B cell (primary cell): ENCODE results near the gene NBEA. TPM values are rescaled to one million over a fixed set of nuclear protein-coding genes. Genes with fewer than 3 reads are reported as not detected.

Experiments used
- ATAC-seq: fragments of 200-7000 bp; cut with Tn5 transposase; one replicate; pipeline ENCODE4 v1.10.0; 2021; ENCODE audit warnings: low read depth, mild to moderate bottlenecking, moderate number of reproducible peaks, moderate library complexity
- CTCF ChIA-PET: fragments of 350-600 bp; sonication (Branson Sonifier 250); formaldehyde crosslinking; loops from one replicate; lab custom pipeline; 2021; ENCODE audit warnings: antibody characterized with exemption, inconsistent platforms; lab: Charles Lee
- POLR2A ChIA-PET: fragments of 350-600 bp; sonication (Branson Sonifier 250); formaldehyde crosslinking; loops from one replicate; lab custom pipeline; 2021; ENCODE audit warnings: antibody characterized with exemption; lab: Charles Lee
- DNase-seq: peaks from one replicate; pipeline ENCODE4 v3.0.0; 2013
- H2AFZ ChIP-seq: 2 replicates; pipeline ENCODE4 v1.6.1; 2012; ENCODE audit warnings: mild to moderate bottlenecking, low read depth, low read length; ENCODE audit not compliant: insufficient read depth, poor library complexity, severe bottlenecking
- H3K27ac ChIP-seq, 2 donors: 1 replicate in 1 of 2; 2 replicates in 1 of 2; pipeline ENCODE4 v1.5.1; 2012 to 2013; ENCODE audit warnings: low read length in 2 of 2, mild to moderate bottlenecking in 2 of 2, moderate library complexity in 1 of 2
- H3K27me3 ChIP-seq, 4 experiments: fragments of 200-600 bp in 1 of 4; sonication (generic) in 1 of 4; replicated peaks in 1 of 4; 1 replicate in 2 of 4; 2 replicates in 2 of 4; pipeline versions ENCODE4 v1.6.1 to v1.7.0; 2013 to 2016; ENCODE audit warnings: low read length in 3 of 4, mild to moderate bottlenecking in 2 of 4, mixed read lengths in 1 of 4, moderate library complexity in 1 of 4; ENCODE audit not compliant: insufficient read depth in 4 of 4, control insufficient read depth in 3 of 4; ENCODE audit errors: control extremely low read depth in 1 of 4
- H3K36me3 ChIP-seq, 2 experiments: replicated peaks in 1 of 2; 1 replicate in 1 of 2; 2 replicates in 1 of 2; pipeline versions ENCODE4 v1.6.1 to v1.7.1; 2013; ENCODE audit warnings: low read length in 1 of 2; ENCODE audit not compliant: insufficient read depth in 2 of 2, control insufficient read depth in 1 of 2; ENCODE audit errors: control extremely low read depth in 1 of 2, extremely low read depth in 1 of 2
- H3K4me1 ChIP-seq, 2 donors: fragments of 200-600 bp in 1 of 2; sonication (generic) in 1 of 2; 1 replicate in 1 of 2; 2 replicates in 1 of 2; pipeline versions ENCODE4 v1.5.1 to v1.6.1; 2013 to 2017; ENCODE audit warnings: low read length in 2 of 2; ENCODE audit not compliant: control insufficient read depth in 2 of 2, insufficient read depth in 2 of 2
- H3K4me2 ChIP-seq: replicated peaks from 2 replicates; pipeline ENCODE3; 2012; ENCODE audit warnings: mild to moderate bottlenecking, low read depth, low read length; ENCODE audit not compliant: poor library complexity, severe bottlenecking
- H3K4me3 ChIP-seq, 5 experiments: fragments of 200-600 bp in 1 of 5; sonication (generic) in 1 of 5; 1 replicate in 3 of 5; 2 replicates in 2 of 5; pipeline versions ENCODE4 v1.5.1 to v1.7.0; 2011 to 2016; ENCODE audit warnings: low read length in 4 of 5, mild to moderate bottlenecking in 4 of 5, low read depth in 2 of 5, control low read depth in 1 of 5, moderate library complexity in 1 of 5; ENCODE audit not compliant: insufficient read depth in 1 of 5; ENCODE audit errors: control extremely low read depth in 1 of 5, extremely low read depth in 1 of 5
- H3K79me2 ChIP-seq: fragments of 200-600 bp; sonication (generic); one replicate; pipeline ENCODE4 v1.6.0; 2016; ENCODE audit warnings: low read length; ENCODE audit not compliant: control insufficient read depth, insufficient read depth
- H3K9ac ChIP-seq: fragments of 200-600 bp; sonication (generic); 2 replicates; pipeline ENCODE4 v1.6.1; 2017; ENCODE audit warnings: mild to moderate bottlenecking, low read length, moderate library complexity
- H3K9me3 ChIP-seq, 3 donors: one replicate each; pipeline versions ENCODE4 v1.6.1 to v1.7.1; 2013; ENCODE audit warnings: low read length in 2 of 3; ENCODE audit not compliant: control insufficient read depth in 2 of 3, insufficient read depth in 1 of 3; ENCODE audit errors: control extremely low read depth in 1 of 3
- H4K20me1 ChIP-seq: 2 replicates; pipeline ENCODE4 v1.6.0; 2012; ENCODE audit warnings: mild to moderate bottlenecking, low read length; ENCODE audit not compliant: insufficient read depth, control insufficient read depth, poor library complexity, severe bottlenecking
- H3K27ac Mint-ChIP-seq: one replicate; pipeline ENCODE4 v1.8.0; 2021; ENCODE audit warnings: mixed read lengths
- H3K27me3 Mint-ChIP-seq: one replicate; pipeline ENCODE4 v1.8.0; 2021; ENCODE audit warnings: mixed read lengths
- H3K4me1 Mint-ChIP-seq: one replicate; pipeline ENCODE4 v1.8.0; 2021; ENCODE audit warnings: mixed read lengths
- H3K4me3 Mint-ChIP-seq: one replicate; pipeline ENCODE4 v1.8.0; 2021; ENCODE audit warnings: mixed read lengths
- H3K9me3 Mint-ChIP-seq: one replicate; pipeline ENCODE4 v1.8.0; 2022; ENCODE audit warnings: mixed read lengths; ENCODE audit not compliant: insufficient read depth
- EZH2 ChIP-seq: IDR thresholded peaks from 2 replicates; pipeline ENCODE4 v1.6.1; 2012; ENCODE audit warnings: borderline replicate concordance, low read depth, mild to moderate bottlenecking, moderate library complexity, low read length; ENCODE audit not compliant: insufficient read depth, poor library complexity, severe bottlenecking
- WGBS: methylation state at CpG from one replicate; pipeline ENCODE4 v1.1.5; 2013; ENCODE audit warnings: missing lambda C conversion rate; ENCODE audit not compliant: insufficient coverage; 5-methylcytosine and 5-hydroxymethylcytosine counted together
- intact Hi-C: fragments of 100-400 bp; cut with micrococcal nuclease; formaldehyde crosslinking; loops from one replicate; pipeline ENCODE4 v1.10.0; 2022
- polyA plus RNA-seq: library from polyadenylated mRNA; depleted of rRNA; stranded (reverse); fragments of >200 nt; gene quantifications from 2 replicates; pipeline ENCODE4 v1.2.3, GENCODE V29; 2012
- total RNA-seq, 2 donors: library from RNA; stranded (reverse); fragments of 120-200 nt in 1 of 2; gene quantifications; 1 replicate in 1 of 2; 2 replicates in 1 of 2; pipeline versions ENCODE4 v1.2.3 to v1.2.4, GENCODE V29; 2013 to 2022
- TF ChIP-seq, protein P1 (sequence below): fragments of 200-600 bp; IDR thresholded peaks from one replicate; pipeline ENCODE4 v1.8.0; 2022; ENCODE audit warnings: antibody characterized with exemption, mild to moderate bottlenecking

NBEA gene
- total and polyA plus RNA-seq, 2 donors (not counting 1 experiment from before 2014, with no cell fraction given), result 1.5 to 10.7 TPM

DNA sequence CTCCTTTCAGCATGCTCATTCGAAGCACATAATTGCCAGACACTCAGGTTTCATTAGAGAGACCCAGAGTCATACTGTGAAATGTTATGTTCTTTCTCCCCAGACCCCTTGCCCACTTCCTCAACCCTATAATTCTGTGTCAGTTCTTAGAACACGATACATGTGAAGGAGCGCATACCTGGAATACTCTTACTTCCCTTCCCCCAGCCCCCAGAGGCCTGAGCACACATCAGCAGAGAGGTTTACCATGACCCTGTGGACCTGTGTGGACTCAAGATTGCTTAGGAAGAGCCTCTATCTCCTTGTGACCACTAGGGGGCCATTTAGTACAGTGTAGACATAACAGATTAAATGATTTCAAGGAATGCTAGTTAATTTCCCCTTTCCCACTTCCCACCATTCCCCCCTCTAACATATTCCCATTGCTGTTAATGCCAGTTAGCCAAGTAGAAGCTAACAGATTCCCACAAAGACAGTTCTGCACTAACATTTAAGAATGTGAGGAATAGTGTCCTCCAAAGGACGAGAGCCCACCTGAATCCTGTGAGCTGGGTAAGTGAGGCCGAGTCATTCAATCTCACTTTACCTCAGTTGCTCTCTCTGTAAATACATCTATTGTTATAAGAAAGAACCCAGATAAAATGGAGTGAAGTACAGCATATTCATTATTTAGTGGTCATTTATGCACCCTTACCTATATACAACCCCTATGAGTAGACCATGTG lies 688.6 kb downstream of the NBEA start:
- Histone ChIP-seq H3K27ac (no peak overlapping the region), H3K79me2 (no peaks in the 10 kb centered on the region), H3K4me3 (no peak overlapping the region), H3K36me3 (no peaks in the 10 kb centered on the region), H3K9ac (no peak overlapping the region), H3K4me1 (no peaks in the 10 kb centered on the region), H4K20me1 (no peaks in the 10 kb centered on the region), H3K27me3 (no peaks in the 10 kb centered on the region), H3K4me2 (no peak overlapping the region), H2AFZ (no peak overlapping the region), H3K9me3 (no peaks in the 10 kb centered on the region)
- no peaks in the 10 kb centered on the region for H3K9me3 Mint-ChIP-seq
- CTCF ChIA-PET, result interaction anchor here (3.0 kb wide), 1 partner anchor 8 kb away, joined by 11 read pairs; no protein-coding TSS in a partner anchor
- DNase-seq (peak; percentile 9), ATAC-seq (no peak)
- 100% methylated on average over 1 of the region's 5 CpGs for WGBS
- no peak overlapping the region for H3K4me3 Mint-ChIP-seq
- intact Hi-C loops, result no loop called here
- no peaks in the 10 kb centered on the region for H3K27me3 Mint-ChIP-seq
- H3K27ac Mint-ChIP-seq, result no peak overlapping the region
- POLR2A ChIA-PET, result no interaction called here
- TF ChIP-seq, protein P1, sequence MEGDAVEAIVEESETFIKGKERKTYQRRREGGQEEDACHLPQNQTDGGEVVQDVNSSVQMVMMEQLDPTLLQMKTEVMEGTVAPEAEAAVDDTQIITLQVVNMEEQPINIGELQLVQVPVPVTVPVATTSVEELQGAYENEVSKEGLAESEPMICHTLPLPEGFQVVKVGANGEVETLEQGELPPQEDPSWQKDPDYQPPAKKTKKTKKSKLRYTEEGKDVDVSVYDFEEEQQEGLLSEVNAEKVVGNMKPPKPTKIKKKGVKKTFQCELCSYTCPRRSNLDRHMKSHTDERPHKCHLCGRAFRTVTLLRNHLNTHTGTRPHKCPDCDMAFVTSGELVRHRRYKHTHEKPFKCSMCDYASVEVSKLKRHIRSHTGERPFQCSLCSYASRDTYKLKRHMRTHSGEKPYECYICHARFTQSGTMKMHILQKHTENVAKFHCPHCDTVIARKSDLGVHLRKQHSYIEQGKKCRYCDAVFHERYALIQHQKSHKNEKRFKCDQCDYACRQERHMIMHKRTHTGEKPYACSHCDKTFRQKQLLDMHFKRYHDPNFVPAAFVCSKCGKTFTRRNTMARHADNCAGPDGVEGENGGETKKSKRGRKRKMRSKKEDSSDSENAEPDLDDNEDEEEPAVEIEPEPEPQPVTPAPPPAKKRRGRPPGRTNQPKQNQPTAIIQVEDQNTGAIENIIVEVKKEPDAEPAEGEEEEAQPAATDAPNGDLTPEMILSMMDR, result peak; percentile 62
- TF ChIP-seq EZH2, result no peak
- H3K4me1 Mint-ChIP-seq, result no peaks in the 10 kb centered on the region

DNA sequence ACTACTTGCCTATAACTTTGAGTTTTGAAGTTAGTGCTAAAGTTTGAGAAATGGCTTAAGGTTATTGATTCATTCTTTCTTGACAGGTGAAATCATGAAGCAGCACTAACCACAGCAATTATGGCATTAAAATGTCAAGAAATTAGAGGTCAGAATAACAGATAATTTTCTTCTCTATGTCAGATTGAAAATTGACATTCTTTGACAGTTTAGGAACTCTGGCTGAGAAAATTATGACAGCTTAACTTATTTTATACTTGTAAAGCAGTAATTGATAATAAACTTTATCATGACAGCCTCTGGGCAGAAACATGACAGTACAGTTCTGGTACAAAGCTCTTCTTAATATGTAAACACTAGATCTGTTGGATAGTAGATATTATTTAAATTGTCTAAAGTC lies 689.6 kb downstream of the NBEA start:
- no peaks in the 10 kb centered on the region for H4K20me1 ChIP-seq
- H3K4me3 ChIP-seq, result no peak overlapping the region
- no peak overlapping the region for H2AFZ ChIP-seq
- ATAC-seq (no peak), DNase-seq (no peak)
- no peak overlapping the region for H3K27ac Mint-ChIP-seq
- TF ChIP-seq, protein P1, result no peak
- TF ChIP-seq EZH2, result no peak
- POLR2A ChIA-PET, result no interaction called here
- no peak overlapping the region for H3K27ac ChIP-seq
- H3K79me2 ChIP-seq, result no peaks in the 10 kb centered on the region
- H3K36me3 ChIP-seq, result no peaks in the 10 kb centered on the region
- H3K27me3 ChIP-seq, result no peaks in the 10 kb centered on the region
- no peaks in the 10 kb centered on the region for H3K9me3 ChIP-seq
- H3K27me3 Mint-ChIP-seq, result no peaks in the 10 kb centered on the region
- H3K4me3 Mint-ChIP-seq, result no peak overlapping the region
- H3K4me1 Mint-ChIP-seq, result no peaks in the 10 kb centered on the region
- CTCF ChIA-PET, result interaction anchor here (3.0 kb wide), 1 partner anchor 9 kb away, joined by 11 read pairs; no protein-coding TSS in a partner anchor
- H3K4me1 ChIP-seq, result no peaks in the 10 kb centered on the region
- no peak overlapping the region for H3K9ac ChIP-seq
- intact Hi-C loops, result no loop called here
- no peaks in the 10 kb centered on the region for H3K9me3 Mint-ChIP-seq
- H3K4me2 ChIP-seq, result no peak overlapping the region
